NCI-H2227 (cell line): ENCODE results near the gene PILRA.

Source experiments
- DNase-seq: peaks from one replicate; lab custom pipeline; 2025; ENCODE audit not compliant: unreplicated experiment; lab: John Stamatoyannopoulos, UW

The PILRA gene

GRCh38 chr7:100407285-100408180 lies 34.2 kb downstream of the PILRA start:
- DNase-seq, result peak; percentile 75

GRCh38 chr7:100411101-100411500 lies 37.8 kb downstream of the PILRA start:
- no peak for DNase-seq

DNA sequence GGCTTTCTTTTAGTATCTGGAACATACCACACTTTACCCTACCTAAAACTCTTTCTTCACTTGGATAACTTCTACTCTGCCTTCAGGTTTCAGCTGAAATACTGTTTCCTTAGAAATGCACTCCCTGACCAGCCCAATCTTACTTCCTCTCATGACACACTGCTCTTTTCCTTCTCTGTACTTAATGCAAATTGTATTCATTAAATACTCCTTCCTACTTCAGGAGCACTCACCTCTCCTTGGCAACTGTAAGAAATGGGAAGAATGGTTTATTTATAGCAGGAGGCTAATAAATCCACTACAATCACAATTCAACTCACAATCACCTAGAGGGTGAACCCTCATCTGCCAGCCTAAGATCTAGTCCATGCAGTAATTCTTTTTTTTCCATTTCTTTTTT lies 40.1 kb downstream of the PILRA start:
- no peak for DNase-seq

DNA sequence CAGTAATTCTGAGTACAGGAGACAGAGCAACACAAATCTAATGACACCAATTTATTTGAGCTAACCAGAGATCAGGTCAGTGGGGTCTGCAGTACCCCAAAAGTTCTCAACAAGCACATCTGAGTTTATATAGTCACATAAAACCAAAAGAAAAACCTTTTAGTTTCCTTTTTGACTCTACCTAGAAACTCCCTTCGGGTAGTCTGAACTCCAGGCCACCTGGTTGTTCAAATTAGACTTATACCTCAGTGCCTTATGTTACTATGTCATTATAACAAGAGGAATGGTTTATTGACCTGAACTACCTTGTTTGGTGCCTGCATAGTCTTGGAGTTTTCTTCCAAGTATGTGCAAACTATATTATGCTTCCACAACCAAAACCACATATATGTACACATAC lies 40.6 kb downstream of the PILRA start:
- DNase-seq, result no peak

DNA sequence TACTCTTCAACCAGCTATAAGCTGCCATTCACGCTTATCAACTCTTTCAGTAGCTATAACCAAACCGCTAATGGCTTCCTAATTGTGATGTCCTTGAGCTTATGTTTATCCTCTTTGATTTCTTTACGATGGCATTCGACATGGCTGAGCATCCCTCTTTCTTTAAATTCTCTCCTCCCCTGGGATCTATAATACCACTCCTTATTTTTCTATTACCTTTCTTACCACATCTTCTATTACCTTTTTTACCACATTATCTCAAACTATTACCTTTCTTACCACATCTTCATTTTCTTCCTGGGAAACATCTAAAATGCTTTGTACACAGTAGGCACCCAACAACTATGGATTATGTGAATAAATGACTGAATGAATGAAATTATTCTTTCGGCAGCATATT lies 42.2 kb downstream of the PILRA start:
- DNase-seq, result no peak

DNA sequence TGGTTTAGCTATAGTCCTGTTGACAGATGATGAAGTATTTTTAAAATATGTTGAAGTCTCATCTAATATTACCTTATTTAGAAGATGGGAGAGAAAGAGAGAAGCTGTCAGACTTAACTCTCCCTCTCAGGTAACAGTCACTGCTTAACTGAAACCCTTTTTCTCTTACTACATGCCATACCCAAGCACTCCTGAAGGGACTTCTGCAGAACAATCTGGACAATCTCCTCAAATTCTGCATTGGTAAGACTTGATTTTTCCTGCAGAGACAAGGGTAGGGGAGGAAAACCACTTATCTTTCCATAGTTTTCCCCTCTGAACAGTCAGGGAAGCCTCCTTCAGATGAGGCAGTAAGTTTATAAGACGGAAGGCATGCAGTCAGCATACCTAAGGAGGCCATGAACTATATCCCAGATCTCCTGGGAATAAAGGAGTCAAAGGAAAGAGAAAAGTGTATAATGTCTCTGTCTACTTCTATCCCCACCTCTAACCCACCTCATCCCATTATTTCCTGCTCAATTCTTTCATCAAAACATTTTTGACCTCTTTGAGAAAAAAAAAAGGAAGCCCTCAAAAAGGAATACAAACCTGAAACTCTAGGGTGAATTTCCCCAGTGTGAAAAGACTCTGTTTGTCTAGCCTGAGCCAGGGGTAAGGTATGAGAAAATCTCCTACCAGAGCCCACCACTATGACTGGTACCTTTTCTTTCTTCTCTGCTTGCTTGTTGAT lies 45.8 kb downstream of the PILRA start:
- DNase-seq, result no peak

- DNase-seq, result no peak
These were observed 46.5 kb downstream of the PILRA start for GRCh38 chr7:100419660-100420226.

DNA sequence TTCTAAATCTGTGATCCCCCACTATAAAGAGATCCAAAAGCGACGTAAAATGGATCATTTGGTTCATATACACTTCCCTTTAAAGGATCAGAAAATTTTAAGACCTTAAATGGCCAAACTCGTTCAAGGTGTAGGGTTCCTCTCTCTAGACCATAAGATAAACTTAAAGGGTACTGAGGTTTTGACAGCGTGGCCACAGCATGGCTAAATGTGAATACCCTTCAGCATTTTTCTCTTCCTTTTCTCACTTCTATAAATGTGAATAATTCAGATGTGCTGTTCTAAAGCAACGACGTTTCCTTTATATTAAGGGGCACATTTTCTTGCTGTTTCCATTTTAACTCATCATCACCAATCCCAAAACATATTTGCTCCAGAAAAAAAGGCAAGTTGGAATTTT lies 50.0 kb downstream of the PILRA start:
- no peak for DNase-seq

- no peak for DNase-seq
These were observed 52.1 kb downstream of the PILRA start for GRCh38 chr7:100425347-100425746.

DNA sequence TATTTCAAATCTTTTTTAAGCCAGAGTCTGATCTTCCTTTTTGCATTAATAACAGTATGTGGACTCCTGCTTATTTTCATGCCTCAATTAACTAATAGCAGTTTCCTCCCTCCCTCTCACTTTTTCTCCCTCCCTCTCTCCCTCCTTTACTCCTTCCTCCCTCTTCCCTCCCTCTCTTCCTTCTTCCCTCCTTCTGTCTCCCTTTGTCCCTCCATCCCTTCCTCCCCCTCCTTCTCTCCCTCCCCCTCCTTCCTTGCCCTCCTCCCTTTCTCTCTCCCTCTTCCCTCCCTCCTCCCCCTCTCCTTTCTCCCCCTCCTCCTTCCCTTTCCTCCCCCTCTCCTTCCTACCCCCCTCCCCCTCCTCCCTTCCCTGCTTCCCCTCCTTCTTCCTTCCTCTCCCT lies 53.2 kb downstream of the PILRA start:
- no peak for DNase-seq

DNA sequence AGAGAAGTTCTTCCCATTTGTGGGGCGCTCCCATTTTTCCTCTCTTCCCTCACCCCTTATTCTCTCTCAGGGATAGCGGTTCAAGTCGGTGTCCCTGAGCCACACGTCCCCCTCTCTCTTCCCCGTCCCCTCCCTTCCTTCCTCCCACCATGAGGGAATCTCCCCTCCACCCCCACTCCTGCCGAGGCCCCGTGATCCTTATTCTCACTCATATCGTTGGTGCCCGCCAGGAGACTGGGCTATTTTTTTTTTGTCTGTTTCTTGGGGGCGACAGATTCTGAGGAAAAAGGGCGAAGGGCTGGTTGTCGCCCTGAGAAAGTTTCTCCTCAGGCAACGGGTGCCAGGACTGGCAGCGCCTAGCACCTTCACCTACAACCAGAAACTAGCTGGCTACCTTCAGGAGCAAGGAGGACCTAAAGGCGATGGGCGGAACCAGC lies 54.5 kb downstream of the PILRA start:
- DNase-seq, result no peak

GRCh38 chr7:100428199-100428966 lies 55.1 kb downstream of the PILRA start, which contains the start of gene ZCWPW1:
Gene ZCWPW1, minus strand, starts transcription at chr7:100428703. Its CDS starts 8,054 bp downstream, at chr7:100420649.
- DNase-seq, result peak; percentile 99

DNA sequence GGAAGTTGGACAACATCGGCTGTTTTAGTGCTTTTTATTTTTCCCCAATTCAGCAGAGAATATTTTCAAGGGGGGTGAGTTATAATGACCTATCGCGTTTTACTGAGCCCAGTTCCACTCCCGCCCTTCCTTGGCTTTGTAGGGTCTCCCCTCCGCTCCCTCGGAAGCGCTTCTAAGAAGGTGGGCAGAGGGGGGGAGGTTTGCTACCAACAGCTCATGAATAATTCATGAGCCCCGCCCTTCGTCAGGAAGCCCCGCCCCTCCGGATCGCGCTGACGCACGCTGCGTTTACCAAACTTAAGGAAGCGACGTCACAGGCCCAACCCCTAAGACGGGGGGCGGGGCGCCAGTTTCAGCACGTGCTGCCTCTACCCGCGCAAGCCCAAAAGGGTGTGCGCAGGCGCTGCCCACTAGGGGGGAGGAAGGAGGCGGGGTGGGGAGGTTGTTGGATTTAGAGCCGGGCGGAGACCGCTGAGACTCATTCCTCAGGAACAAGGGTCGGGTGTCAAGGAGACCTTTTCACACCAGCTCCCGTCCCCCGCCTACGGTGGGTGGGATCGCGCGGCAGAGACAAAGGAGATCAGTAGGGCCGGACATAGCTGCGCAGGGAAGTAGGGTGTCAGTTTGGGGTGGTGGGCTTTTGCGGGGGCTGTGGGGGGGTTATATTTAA lies 55.8 kb downstream of the PILRA start:
- peak; percentile 100 for DNase-seq

- DNase-seq, result peak; percentile 99
These were observed 56.6 kb downstream of the PILRA start, which contains the start of gene MEPCE for GRCh38 chr7:100429637-100430492. Gene MEPCE, plus strand, starts transcription at chr7:100429831. Its CDS starts 188 bp downstream, at chr7:100430019.

DNA sequence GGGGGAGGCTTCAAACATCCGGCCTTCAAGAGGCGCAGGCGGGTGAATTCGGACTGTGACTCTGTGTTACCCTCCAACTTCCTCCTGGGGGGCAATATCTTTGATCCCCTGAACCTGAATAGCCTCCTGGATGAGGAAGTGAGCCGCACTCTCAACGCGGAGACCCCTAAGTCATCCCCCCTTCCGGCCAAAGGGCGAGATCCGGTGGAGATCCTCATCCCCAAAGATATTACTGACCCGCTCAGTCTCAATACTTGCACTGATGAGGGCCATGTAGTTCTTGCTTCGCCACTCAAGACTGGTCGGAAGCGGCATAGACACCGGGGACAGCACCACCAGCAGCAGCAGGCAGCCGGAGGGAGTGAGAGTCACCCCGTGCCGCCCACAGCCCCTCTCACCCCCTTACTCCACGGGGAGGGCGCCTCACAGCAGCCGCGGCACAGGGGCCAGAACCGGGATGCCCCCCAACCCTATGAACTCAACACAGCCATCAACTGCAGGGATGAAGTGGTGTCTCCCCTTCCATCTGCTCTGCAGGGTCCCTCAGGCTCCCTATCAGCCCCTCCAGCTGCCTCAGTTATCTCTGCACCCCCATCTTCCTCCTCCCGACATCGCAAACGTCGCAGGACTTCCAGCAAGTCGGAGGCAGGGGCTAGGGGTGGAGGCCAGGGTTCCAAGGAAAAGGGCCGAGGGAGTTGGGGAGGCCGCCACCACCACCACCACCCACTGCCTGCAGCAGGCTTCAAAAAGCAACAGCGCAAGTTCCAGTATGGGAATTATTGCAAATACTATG lies 57.4 kb downstream of the PILRA start:
- DNase-seq, result peak; percentile 61

DNA sequence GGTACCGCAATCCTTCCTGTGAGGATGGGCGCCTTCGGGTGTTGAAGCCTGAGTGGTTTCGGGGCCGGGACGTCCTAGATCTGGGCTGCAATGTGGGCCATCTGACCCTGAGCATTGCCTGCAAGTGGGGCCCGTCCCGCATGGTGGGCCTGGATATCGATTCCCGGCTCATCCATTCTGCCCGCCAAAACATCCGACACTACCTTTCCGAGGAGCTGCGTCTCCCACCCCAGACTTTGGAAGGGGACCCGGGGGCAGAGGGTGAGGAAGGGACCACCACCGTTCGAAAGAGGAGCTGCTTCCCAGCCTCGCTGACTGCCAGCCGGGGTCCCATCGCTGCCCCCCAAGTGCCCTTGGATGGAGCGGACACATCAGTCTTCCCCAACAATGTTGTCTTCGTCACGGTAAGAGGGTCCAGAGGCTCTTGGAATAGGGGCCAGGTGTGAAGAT lies 58.0 kb downstream of the PILRA start:
- DNase-seq, result no peak

- no peak for DNase-seq
These were observed 58.8 kb downstream of the PILRA start for GRCh38 chr7:100432053-100432452.

DNA sequence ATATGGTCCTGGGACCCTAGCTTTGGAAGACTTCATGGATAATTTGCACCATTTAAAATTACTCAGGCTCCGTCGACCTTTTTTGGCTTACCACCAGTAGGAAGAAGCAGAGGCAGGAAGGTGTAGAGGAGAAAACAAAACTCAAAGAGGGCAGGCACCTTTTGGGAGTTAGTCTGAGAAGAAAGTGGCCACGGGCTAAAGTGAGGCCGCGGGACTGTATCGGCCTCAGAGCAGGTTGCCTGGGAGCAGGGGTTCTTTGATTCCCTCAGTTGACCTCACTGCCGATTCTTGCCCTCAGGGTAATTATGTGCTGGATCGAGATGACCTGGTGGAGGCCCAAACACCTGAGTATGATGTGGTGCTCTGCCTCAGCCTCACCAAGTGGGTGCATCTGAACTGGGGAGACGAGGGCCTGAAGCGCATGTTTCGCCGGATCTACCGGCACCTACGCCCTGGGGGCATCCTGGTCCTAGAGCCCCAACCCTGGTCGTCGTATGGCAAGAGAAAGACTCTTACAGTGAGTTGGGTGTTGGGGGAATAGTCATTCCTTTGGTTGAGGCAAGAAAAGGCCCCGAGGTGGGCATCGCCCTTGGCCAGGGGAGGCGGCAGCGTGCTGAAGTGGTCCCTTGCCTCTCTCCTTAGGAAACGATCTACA lies 59.5 kb downstream of the PILRA start:
- DNase-seq, result no peak
